ENCODE data around the gene METTL27.
A peak's percentile ranks its signal among the peaks of the same experiment; 100 is the strongest.

The METTL27 gene

GRCh38 chr7:73815436-73815835 is 26.9 kb downstream of the METTL27 start:
- no peak overlapping the region for H3K4me3 ChIP-seq (replicated peaks in 1 of 2; ENCODE audit: low read depth in 2 of 2, low read length in 2 of 2)
- TF ChIP-seq CTCF (IDR thresholded peaks at IDR 0.05; ENCODE audit: low read depth, low read length), result no peak
- DNase-seq (ENCODE audit: low read depth in 2 of 2), result no peak

DNA sequence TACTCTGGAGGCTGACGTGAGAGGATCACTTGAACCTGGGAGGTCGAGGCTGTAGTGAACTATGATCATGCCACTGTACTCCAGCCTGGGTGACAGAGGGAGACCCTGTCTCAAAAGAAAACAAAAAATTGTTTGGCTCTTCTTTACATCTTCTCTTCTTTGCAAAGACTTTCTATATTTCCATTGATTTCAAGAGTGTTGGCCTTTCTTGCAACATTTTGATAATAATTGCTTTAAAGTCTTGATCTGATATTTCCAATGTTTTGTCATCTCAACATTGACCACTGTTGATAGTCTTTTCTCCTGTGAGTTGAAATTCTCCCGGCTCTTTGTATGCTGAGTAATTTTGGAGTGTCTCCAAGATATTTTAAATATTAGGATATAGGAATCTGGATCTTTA is 29.3 kb downstream of the METTL27 start:
- no peak overlapping the region for H3K4me3 ChIP-seq (replicated peaks in 1 of 2; ENCODE audit: low read depth in 2 of 2, low read length in 2 of 2)
- no peak for TF ChIP-seq CTCF (IDR thresholded peaks at IDR 0.05; ENCODE audit: low read depth, low read length)
- no peak for DNase-seq (ENCODE audit: low read depth in 2 of 2)

DNA sequence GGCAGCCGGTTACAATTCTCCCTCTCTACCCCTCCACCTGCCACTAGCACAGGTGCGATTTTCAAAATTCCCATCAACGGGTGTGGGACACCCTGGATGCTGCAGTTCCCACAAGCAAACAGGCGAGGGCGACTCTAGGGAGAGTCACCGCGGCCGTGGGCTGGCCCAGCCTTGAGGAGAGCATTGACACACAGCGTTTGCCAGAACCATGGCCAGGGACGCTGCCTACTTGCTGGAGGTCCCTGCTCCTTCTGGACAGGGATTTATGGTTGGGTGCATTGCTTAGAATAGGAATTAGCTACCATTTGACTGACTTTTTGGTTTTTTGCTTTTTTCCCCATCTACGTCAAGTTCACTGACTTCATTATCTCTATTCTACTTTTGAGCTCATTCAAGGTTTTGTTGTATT is 30.6 kb downstream of the METTL27 start:
- peak; percentile 94 for TF ChIP-seq CTCF (IDR thresholded peaks at IDR 0.05; ENCODE audit: low read depth, low read length)
- peak; percentile 68 to 70 for DNase-seq (ENCODE audit: low read depth in 2 of 2)
- H3K4me3 ChIP-seq (replicated peaks in 1 of 2; ENCODE audit: low read depth in 2 of 2, low read length in 2 of 2), result no peak overlapping the region

- TF ChIP-seq CTCF (IDR thresholded peaks at IDR 0.05; ENCODE audit: low read depth, low read length), result no peak
- H3K4me3 ChIP-seq (replicated peaks in 1 of 2; ENCODE audit: low read depth in 2 of 2, low read length in 2 of 2), result no peak overlapping the region
- no peak for DNase-seq (ENCODE audit: low read depth in 2 of 2)
Observed at GRCh38 chr7:73810998-73811360, 31.3 kb downstream of the METTL27 start.

DNA sequence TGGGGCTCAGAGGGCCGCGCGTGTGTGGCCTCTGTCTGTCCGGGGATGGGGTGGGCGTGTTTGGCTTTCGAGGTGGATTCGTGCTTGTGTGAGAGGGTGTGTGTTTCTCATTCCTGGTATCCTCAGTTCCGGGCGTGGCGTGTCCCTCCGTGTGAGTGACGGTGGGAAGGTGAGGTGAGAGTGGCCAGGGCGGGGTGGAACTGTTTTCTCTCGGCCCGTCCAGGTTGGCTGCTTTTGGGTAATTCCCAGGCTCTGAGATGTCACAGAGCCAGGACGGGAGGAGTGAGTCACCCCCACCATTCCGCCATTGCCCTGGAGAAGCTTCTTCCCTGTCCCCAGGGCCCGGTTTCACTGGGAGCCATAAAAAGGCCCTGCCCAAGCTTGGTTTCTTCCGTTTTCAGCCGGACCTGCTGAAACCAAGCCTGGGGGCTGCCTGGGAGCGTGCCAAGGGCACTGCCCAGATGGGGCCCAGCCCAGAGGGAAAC is 32.8 kb downstream of the METTL27 start:
- no peak for TF ChIP-seq CTCF (IDR thresholded peaks at IDR 0.05; ENCODE audit: low read depth, low read length)
- no peak overlapping the region for H3K4me3 ChIP-seq (replicated peaks in 1 of 2; ENCODE audit: low read depth in 2 of 2, low read length in 2 of 2)
- peak in 1 of 2 donors; percentile 18 for DNase-seq (ENCODE audit: low read depth in 2 of 2)

- TF ChIP-seq CTCF (IDR thresholded peaks at IDR 0.05; ENCODE audit: low read depth, low read length), result no peak
- H3K4me3 ChIP-seq (replicated peaks in 1 of 2; ENCODE audit: low read depth in 2 of 2, low read length in 2 of 2), result no peak overlapping the region
- DNase-seq (ENCODE audit: low read depth in 2 of 2), result no peak
Observed at GRCh38 chr7:73802459-73802858, 39.9 kb downstream of the METTL27 start.

DNA sequence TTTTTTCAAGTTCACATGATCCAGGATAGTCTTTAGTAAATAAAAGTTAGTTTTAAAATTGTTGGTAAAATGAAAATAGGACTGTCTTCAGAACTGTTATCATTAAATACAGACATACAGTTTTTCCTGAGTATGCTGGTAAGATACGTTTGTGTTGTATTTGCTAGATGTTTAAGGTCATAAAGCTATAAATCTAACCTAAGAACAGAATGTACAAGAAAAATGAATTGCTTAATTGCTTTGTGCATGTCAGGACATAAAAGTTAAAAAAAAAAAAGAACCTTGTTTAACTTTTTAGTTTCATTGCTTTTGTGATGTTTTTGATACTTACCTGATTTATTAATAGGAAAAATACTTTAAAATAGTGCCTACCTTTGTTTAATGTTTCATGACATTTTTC is 40.7 kb downstream of the METTL27 start:
- DNase-seq (ENCODE audit: low read depth in 2 of 2), result no peak
- TF ChIP-seq CTCF (IDR thresholded peaks at IDR 0.05; ENCODE audit: low read depth, low read length), result no peak

More for the DNA sequence above, 40.7 kb downstream of the METTL27 start:
- no peak overlapping the region for H3K4me3 ChIP-seq (replicated peaks in 1 of 2; ENCODE audit: low read depth in 2 of 2, low read length in 2 of 2)

Measured in cardiac fibroblast (primary cell).